HepG2 (cell line): ENCODE results near the gene LRRC8C. TPM values are rescaled to one million over a fixed set of nuclear protein-coding genes. Genes with fewer than 3 reads are reported as not detected.

Experiments
- ATAC-seq: fragments of 200-7000 bp; cut with Tn5 transposase; 3 replicates; pipeline ENCODE4 v1.9.1; 2020; ENCODE audit warnings: mild to moderate bottlenecking, moderate library complexity
- BruUV-seq: library from RNA; stranded (reverse); fragments of 400-500 nt; replicated peaks from 2 replicates; lab custom pipeline; 2021; lab: Mats Ljungman, UMichigan
- CTCF ChIA-PET: fragments of 300-600 bp; formaldehyde crosslinking; extraction: SDS; loops from one replicate; lab custom pipeline; 2021; ENCODE audit warnings: low total read pairs, inconsistent platforms, low intra/inter-chr PET ratio; lab: Yijun Ruan, JAX
- POLR2A ChIA-PET: fragments of 350-600 bp; sonication (Branson Sonifier 250); formaldehyde crosslinking; loops from one replicate; lab custom pipeline; 2020; ENCODE audit warnings: antibody characterized with exemption, inconsistent platforms; lab: Yijun Ruan, JAX
- DNase-seq: peaks from one replicate; pipeline ENCODE4 v3.0.0-alpha.2; 2015; ENCODE audit warnings: low spot score
- FAIRE-seq: peaks from 3 replicates; lab custom pipeline; 2011; peaks lifted over from hg19 to GRCh38; lab: Jason Lieb, UNC
- H2AFZ ChIP-seq: one replicate; pipeline ENCODE4 v1.6.1; 2011; ENCODE audit warnings: low read length, inconsistent platforms
- H3K27ac ChIP-seq: fragments of 300-600 bp; 3 replicates; pipeline ENCODE4 v1.8.0; 2011; ENCODE audit warnings: mixed run types, mild to moderate bottlenecking, mixed read lengths, low read length, inconsistent platforms; ENCODE audit not compliant: insufficient read depth; ENCODE audit errors: extremely low read length
- H3K27me3 ChIP-seq, 2 experiments: fragments of 200-600 bp in 1 of 2; 2 replicates in 1 of 2; 3 replicates in 1 of 2; pipeline versions ENCODE4 v1.6.0 to v1.8.0; 2011; ENCODE audit warnings: low read length in 2 of 2, mild to moderate bottlenecking in 2 of 2, moderate library complexity in 2 of 2, inconsistent platforms in 1 of 2; ENCODE audit not compliant: insufficient read depth in 2 of 2, control insufficient read depth in 1 of 2
- H3K36me3 ChIP-seq, 2 experiments: fragments of 200-600 bp in 1 of 2; replicated peaks in 1 of 2; 2 replicates in 1 of 2; 3 replicates in 1 of 2; pipeline versions ENCODE4 v1.5.1 to v1.8.0; 2011; ENCODE audit warnings: low read length in 2 of 2, inconsistent platforms in 1 of 2; ENCODE audit not compliant: insufficient read depth in 2 of 2, control insufficient read depth in 1 of 2
- H3K4me1 ChIP-seq: 2 replicates; pipeline ENCODE4 v1.5.1; 2012; ENCODE audit warnings: low read length, inconsistent platforms; ENCODE audit not compliant: insufficient read depth
- H3K4me2 ChIP-seq: 2 replicates; pipeline ENCODE4 v1.6.0; 2011; ENCODE audit warnings: low read depth, low read length, inconsistent platforms
- H3K4me3 ChIP-seq, 3 experiments: fragments of 200-600 bp in 1 of 3; sonication (generic), shearing (Covaris generic) in 1 of 3; replicated peaks in 1 of 3; 2 replicates each; pipeline ENCODE4 v1.5.1; 2011 to 2016; ENCODE audit warnings: low read length in 3 of 3, inconsistent platforms in 2 of 3, low read depth in 2 of 3, mild to moderate bottlenecking in 2 of 3, control low read depth in 1 of 3, mixed read lengths in 1 of 3; ENCODE audit not compliant: insufficient read depth in 1 of 3
- H3K79me2 ChIP-seq: one replicate; pipeline ENCODE4 v1.6.1; 2011; ENCODE audit warnings: low read length, inconsistent platforms; ENCODE audit not compliant: insufficient read depth
- H3K9ac ChIP-seq: 2 replicates; pipeline ENCODE4 v1.6.0; 2011; ENCODE audit warnings: mild to moderate bottlenecking, low read depth, low read length, inconsistent platforms; ENCODE audit not compliant: insufficient read depth
- H3K9me3 ChIP-seq: 2 replicates; pipeline ENCODE4 v1.5.1; 2012; ENCODE audit warnings: mild to moderate bottlenecking, low read length
- H4K20me1 ChIP-seq: 2 replicates; pipeline ENCODE4 v1.6.0; 2011; ENCODE audit warnings: inconsistent platforms, mild to moderate bottlenecking, low read length, moderate library complexity; ENCODE audit not compliant: insufficient read depth
- AHR ChIP-seq: IDR thresholded peaks from 2 replicates; pipeline ENCODE4 v1.6.1; 2018; ENCODE audit warnings: missing genetic modification reagents, missing compliant biosample characterization
- BRCA1 ChIP-seq: sonication (generic); formaldehyde crosslinking; IDR thresholded peaks from 2 replicates; pipeline ENCODE4 v1.4.0; 2020; ENCODE audit warnings: missing genetic modification reagents
- HES4 ChIP-seq: sonication (generic); formaldehyde crosslinking; IDR thresholded peaks from 2 replicates; pipeline ENCODE4 v1.9.0; 2021; ENCODE audit warnings: mild to moderate bottlenecking, missing genetic modification reagents, borderline replicate concordance
- KDM1A ChIP-seq: IDR thresholded peaks from 2 replicates; pipeline ENCODE4 v1.6.1; 2016; ENCODE audit warnings: missing compliant biosample characterization
- MIER3 ChIP-seq: IDR thresholded peaks from 2 replicates; pipeline ENCODE4 v1.6.1; 2016; ENCODE audit warnings: missing compliant biosample characterization, borderline replicate concordance
- SCMH1 ChIP-seq: sonication (generic); formaldehyde crosslinking; IDR thresholded peaks from 2 replicates; pipeline ENCODE4 v1.9.0; 2021; ENCODE audit warnings: missing genetic modification reagents, mild to moderate bottlenecking, borderline replicate concordance
- SMC3 ChIP-seq: IDR thresholded peaks from 2 replicates; pipeline ENCODE4 v1.6.1; 2011; ENCODE audit warnings: low read length, improper control_type of control experiment
- SMYD3 ChIP-seq: sonication (generic); formaldehyde crosslinking; IDR thresholded peaks from 2 replicates; pipeline ENCODE4 v1.8.1; 2023; ENCODE audit warnings: mild to moderate bottlenecking, missing genetic modification reagents
- WIZ ChIP-seq: sonication (generic); formaldehyde crosslinking; IDR thresholded peaks from 2 replicates; pipeline ENCODE4 v1.5.1; 2020; ENCODE audit warnings: mild to moderate bottlenecking, missing genetic modification reagents
- ZNF678 ChIP-seq: sonication (generic); formaldehyde crosslinking; IDR thresholded peaks from 2 replicates; pipeline ENCODE4 v1.4.0; 2020; ENCODE audit warnings: mild to moderate bottlenecking, missing genetic modification reagents
- ZNF724P ChIP-seq: sonication (generic); formaldehyde crosslinking; IDR thresholded peaks from 2 replicates; pipeline ENCODE4 v1.8.0; 2022; ENCODE audit warnings: missing genetic modification reagents, borderline replicate concordance
- WGBS: methylation state at CpG from one replicate; pipeline ENCODE4 v1.1.6; 2017; ENCODE audit warnings: low lambda C conversion rate; 5-methylcytosine and 5-hydroxymethylcytosine counted together
- in situ Hi-C: cut with HindIII; loops from 2 replicates; pipeline ENCODE4 v1.10.0; 2017; ENCODE audit warnings: low pct_unique_long_range_greater_than_20kb; ENCODE audit not compliant: extremely low pct_ligation_motif_present
- intact Hi-C: fragments of 100-400 bp; cut with micrococcal nuclease; formaldehyde crosslinking; loops from one replicate; pipeline ENCODE4 v1.10.0; 2022; ENCODE audit not compliant: unreplicated experiment
- polyA plus RNA-seq, 8 experiments: library from polyadenylated mRNA; depleted of rRNA in 3 of 8; stranded (reverse) in 7 of 8; unstranded in 1 of 8; fragments of >200 nt; fragmentation: Illumina TruSeq in 4 of 8; extraction: Trizol in 4 of 8; gene quantifications; 2 replicates each; pipeline versions ENCODE4 v1.2.1 to v1.2.3, GENCODE V29; 2011 to 2016; ENCODE audit warnings: low read depth in 4 of 8, missing spikeins in 1 of 8, mixed read lengths in 1 of 8; ENCODE audit not compliant: insufficient read depth in 1 of 8
- total RNA-seq, 5 experiments: library from RNA; depleted of rRNA; stranded (reverse); fragments of >200 nt; fragmentation: Illumina TruSeq; extraction: Trizol; gene quantifications; 2 replicates each; pipeline ENCODE4 v1.2.3, GENCODE V29; 2016; ENCODE audit warnings: low read depth in 1 of 5
- TF ChIP-seq, protein P1 (sequence below): sonication (generic); formaldehyde crosslinking; IDR thresholded peaks from 2 replicates; pipeline ENCODE4 v1.8.1; 2023; ENCODE audit warnings: mild to moderate bottlenecking, moderate library complexity, missing genetic modification reagents
- TF ChIP-seq, protein P2 (sequence below): sonication (generic); formaldehyde crosslinking; IDR thresholded peaks from 2 replicates; pipeline ENCODE4 v1.5.0; 2020; ENCODE audit warnings: missing genetic modification reagents
- TF ChIP-seq, protein P3 (sequence below): sonication (generic); formaldehyde crosslinking; IDR thresholded peaks from 2 replicates; pipeline ENCODE4 v1.5.1; 2020; ENCODE audit warnings: mild to moderate bottlenecking, missing genetic modification reagents, moderate library complexity
- TF ChIP-seq, protein P4 (sequence below): sonication (generic); formaldehyde crosslinking; IDR thresholded peaks from 2 replicates; pipeline ENCODE4 v1.5.1; 2020; ENCODE audit warnings: missing genetic modification reagents, mild to moderate bottlenecking, borderline replicate concordance

LRRC8C gene
- total and polyA plus RNA-seq, 2 of the 13 experiments (the other 11 are each of a cell fraction or from before 2014, with no cell fraction given), result 0.22 to 0.32 TPM

DNA sequence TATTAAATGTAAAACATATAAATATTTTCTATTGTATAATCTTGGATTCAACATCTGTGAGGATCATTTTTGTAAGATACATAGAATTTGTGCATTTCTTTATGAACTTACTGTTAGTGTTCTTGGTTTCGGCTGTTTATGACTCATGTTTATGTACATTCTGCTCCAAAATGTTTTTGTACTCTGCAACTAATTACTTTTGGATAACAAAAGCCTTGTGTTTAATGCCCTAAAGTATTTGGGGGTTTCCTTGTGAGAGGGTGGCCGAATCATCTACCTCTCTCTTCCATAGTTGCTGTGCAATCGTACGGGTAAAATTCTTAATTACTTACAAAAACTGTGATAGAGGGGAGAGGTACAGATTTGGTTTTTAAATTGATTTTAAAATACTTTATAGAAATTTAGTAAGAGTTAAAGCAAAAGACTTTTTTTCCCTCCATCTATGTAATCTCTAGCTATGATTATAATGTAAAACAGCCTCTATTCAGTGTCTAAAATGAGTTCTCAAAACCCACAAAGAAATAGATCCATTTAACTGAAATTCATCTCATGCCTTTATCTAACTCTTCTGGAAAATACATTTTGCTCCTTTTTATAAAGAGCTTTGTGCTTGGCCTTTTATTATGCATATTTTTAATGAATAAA, 38.7 kb upstream of the LRRC8C start (continued):
- TF ChIP-seq, protein P1, sequence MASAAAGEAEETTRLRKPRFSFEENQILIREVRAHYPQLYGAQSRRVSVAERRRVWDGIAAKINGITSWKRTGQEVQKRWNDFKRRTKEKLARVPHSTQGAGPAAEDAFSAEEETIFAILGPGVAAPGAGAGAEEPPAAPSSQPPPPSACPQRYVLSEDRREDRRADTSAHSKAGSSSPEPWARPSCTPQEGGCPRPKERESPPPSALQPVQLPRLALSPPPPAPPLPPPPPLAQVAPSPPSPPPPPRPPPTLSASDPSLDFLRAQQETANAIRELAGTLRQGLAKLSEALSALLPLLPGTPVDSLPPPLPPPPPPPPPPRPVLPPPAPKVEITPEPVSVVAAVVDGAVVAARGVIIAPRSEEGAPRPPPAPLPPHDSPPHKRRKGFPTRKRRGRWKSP, result no peak
- TF ChIP-seq SMC3 (no peak), MIER3 (no peak), AHR (no peak)

DNA sequence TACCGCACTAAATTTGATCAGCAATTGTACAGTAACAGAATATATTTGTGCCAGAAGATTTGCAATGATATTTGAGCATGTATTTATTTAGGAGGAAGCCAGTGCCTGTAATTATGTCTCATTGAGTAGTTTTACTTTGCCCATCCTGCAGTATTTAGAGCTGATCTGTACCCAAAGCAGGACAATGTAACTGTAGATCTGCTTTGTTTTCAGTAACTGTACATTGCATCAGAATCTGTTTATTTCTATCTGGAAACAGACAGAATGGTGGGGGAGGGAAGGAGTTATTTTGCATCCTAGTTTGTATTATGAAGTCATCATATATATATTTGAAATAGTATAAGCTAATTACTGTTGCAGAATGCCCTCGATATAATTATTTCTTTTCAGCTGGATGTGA, 36.2 kb upstream of the LRRC8C start:
- WGBS, result 95% methylated on average over 2 of the region's 2 CpGs
- Histone ChIP-seq H3K4me1 (peaks cover 16% of the 10 kb centered on the region), H3K79me2 (no peaks in the 10 kb centered on the region), H3K27ac (no peak overlapping the region), H4K20me1 (no peaks in the 10 kb centered on the region), H3K27me3 (no peaks in the 10 kb centered on the region), H3K36me3 (no peaks in the 10 kb centered on the region), H3K4me2 (no peak overlapping the region), H2AFZ (no peak overlapping the region), H3K4me3 (no peak overlapping the region), H3K9ac (no peak overlapping the region), H3K9me3 (no peaks in the 10 kb centered on the region)
- ChIA-PET CTCF (no interaction called here), POLR2A (interaction anchor here (0.8 kb wide), 1 partner anchor 72 kb away, joined by 3 read pairs; the partner anchor contains the start of gene LRRC8B)
- intact Hi-C loops (no loop called here), in situ Hi-C loops (loop anchor here (5.0 kb wide), 1 partner anchor 109 kb away; no protein-coding TSS in a partner anchor)
- no TSS peak for BruUV-seq
- TF ChIP-seq KDM1A (no peak), SCMH1 (CRISPR knock-in tag) (no peak), SMYD3 (CRISPR knock-in tag) (no peak), HES4 (CRISPR knock-in tag) (no peak), ZNF724P (no peak), WIZ (CRISPR knock-in tag) (no peak), ZNF678 (CRISPR knock-in tag) (no peak), BRCA1 (no peak)
- TF ChIP-seq, protein P2, sequence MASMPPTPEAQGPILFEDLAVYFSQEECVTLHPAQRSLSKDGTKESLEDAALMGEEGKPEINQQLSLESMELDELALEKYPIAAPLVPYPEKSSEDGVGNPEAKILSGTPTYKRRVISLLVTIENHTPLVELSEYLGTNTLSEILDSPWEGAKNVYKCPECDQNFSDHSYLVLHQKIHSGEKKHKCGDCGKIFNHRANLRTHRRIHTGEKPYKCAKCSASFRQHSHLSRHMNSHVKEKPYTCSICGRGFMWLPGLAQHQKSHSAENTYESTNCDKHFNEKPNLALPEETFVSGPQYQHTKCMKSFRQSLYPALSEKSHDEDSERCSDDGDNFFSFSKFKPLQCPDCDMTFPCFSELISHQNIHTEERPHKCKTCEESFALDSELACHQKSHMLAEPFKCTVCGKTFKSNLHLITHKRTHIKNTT (CRISPR knock-in tag), result no peak
- TF ChIP-seq, protein P3, sequence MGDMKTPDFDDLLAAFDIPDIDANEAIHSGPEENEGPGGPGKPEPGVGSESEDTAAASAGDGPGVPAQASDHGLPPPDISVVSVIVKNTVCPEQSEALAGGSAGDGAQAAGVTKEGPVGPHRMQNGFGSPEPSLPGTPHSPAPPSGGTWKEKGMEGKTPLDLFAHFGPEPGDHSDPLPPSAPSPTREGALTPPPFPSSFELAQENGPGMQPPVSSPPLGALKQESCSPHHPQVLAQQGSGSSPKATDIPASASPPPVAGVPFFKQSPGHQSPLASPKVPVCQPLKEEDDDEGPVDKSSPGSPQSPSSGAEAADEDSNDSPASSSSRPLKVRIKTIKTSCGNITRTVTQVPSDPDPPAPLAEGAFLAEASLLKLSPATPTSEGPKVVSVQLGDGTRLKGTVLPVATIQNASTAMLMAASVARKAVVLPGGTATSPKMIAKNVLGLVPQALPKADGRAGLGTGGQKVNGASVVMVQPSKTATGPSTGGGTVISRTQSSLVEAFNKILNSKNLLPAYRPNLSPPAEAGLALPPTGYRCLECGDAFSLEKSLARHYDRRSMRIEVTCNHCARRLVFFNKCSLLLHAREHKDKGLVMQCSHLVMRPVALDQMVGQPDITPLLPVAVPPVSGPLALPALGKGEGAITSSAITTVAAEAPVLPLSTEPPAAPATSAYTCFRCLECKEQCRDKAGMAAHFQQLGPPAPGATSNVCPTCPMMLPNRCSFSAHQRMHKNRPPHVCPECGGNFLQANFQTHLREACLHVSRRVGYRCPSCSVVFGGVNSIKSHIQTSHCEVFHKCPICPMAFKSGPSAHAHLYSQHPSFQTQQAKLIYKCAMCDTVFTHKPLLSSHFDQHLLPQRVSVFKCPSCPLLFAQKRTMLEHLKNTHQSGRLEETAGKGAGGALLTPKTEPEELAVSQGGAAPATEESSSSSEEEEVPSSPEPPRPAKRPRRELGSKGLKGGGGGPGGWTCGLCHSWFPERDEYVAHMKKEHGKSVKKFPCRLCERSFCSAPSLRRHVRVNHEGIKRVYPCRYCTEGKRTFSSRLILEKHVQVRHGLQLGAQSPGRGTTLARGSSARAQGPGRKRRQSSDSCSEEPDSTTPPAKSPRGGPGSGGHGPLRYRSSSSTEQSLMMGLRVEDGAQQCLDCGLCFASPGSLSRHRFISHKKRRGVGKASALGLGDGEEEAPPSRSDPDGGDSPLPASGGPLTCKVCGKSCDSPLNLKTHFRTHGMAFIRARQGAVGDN (CRISPR knock-in tag), result no peak
- TF ChIP-seq, protein P4, sequence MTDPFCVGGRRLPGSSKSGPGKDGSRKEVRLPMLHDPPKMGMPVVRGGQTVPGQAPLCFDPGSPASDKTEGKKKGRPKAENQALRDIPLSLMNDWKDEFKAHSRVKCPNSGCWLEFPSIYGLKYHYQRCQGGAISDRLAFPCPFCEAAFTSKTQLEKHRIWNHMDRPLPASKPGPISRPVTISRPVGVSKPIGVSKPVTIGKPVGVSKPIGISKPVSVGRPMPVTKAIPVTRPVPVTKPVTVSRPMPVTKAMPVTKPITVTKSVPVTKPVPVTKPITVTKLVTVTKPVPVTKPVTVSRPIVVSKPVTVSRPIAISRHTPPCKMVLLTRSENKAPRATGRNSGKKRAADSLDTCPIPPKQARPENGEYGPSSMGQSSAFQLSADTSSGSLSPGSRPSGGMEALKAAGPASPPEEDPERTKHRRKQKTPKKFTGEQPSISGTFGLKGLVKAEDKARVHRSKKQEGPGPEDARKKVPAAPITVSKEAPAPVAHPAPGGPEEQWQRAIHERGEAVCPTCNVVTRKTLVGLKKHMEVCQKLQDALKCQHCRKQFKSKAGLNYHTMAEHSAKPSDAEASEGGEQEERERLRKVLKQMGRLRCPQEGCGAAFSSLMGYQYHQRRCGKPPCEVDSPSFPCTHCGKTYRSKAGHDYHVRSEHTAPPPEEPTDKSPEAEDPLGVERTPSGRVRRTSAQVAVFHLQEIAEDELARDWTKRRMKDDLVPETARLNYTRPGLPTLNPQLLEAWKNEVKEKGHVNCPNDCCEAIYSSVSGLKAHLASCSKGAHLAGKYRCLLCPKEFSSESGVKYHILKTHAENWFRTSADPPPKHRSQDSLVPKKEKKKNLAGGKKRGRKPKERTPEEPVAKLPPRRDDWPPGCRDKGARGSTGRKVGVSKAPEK (CRISPR knock-in tag), result no peak
- FAIRE-seq (no peak), DNase-seq (no peak), ATAC-seq (no peak)
